ENCODE data around the gene CHST1.

DNA sequence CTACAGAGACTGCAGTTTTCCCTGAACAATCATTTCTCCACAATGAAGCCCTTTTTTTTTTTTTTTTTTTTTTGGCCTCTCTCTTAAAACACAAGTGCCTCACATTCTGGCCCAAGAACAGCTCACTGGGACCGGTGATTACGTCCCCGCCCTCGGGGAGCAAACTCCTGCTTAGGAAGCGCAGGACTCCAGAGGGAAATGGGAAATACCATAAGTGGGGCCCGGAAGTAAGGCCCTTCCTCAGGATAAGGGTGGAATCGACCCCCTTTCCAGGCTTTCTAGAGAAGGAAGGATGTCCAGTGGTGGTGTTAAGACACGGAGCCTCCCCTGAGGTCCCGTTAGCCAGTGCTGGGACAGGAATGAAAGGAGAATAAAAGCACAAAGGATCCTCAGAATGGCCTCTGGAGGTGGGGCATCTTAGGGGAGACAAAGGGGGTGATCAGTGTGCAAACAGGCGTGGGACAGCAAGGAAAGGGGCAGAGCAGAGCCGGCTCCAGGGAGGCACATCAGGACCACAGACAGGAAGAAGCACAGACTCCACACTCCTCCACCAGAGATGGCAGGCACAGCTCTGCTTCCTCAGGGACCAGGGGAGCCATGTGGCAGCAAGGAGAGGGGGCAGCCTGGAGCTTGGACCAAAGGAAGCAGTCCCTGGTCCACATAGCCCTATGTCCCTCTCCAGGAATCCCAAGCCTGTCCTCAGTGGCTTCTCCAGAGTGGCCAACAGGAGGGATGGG, 61.3 kb downstream of the CHST1 start:
- no peak for TF ChIP-seq POLR2A (IDR thresholded peaks at IDR 0.05; ENCODE audit: low read length)
- no peak for TF ChIP-seq GATA1 (IDR thresholded peaks at IDR 0.05; ENCODE audit: low read depth, low read length)

Data from erythroblast (primary cell).